ENCODE measurements around the gene MSANTD1. TPM values are rescaled to one million over a fixed set of nuclear protein-coding genes. Genes with fewer than 3 reads are reported as not detected.

The MSANTD1 gene
- total RNA-seq, result 1 to 10 TPM in 1 of 4 donors, under 1 TPM in 2, not detected in 1; 0.68 to 1.3 (median 0.80) TPM

DNA sequence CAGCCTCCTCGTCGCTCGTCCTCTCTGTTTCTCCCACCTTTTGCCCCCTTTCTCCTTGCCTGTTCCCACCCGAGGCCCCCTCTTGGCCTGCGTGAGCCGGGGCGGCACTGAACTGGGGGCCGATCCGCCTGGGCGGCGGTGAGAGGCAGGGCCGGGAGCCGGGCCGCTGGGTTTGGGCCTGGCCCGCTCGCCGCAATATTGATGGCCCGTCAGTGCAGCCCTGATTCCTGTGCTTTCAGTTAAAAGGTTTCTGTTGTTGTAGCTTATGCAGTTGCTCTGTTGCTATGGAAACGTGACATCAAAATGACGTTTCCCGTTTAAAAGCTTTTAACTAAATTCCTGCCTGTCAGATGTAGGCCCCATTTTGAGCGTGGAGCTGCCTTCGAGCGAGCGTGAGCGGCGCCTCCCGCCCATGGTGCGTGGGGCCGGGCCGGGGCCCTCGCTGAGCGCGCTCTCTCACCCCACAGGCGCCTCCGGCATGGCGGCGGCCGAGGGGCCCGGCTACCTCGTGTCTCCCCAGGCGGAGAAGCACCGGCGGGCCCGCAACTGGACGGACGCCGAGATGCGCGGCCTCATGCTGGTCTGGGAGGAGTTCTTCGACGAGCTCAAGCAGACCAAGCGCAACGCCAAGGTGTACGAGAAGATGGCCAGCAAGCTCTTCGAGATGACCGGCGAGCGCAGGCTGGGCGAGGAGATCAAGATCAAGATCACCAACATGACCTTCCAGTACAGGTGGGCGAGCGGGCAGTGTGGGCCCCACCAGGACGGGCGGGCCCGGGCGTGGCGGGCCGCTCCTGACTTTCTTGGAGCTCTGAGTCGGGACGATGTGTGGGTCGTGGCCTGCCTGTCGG is at the start of gene MSANTD1:
Gene MSANTD1, plus strand, starts transcription at position 349 of the 851 bp plus-strand sequence. Its CDS starts 64 bp downstream, at position 413.
- Histone ChIP-seq H3K36me3 (no peaks in the 10 kb centered on the region), H3K27ac (no peak within 1 kb of the TSS), H3K27me3 (no peaks in the 10 kb centered on the region), H3K4me3 (no peak within 1 kb of the TSS), H3K9me3 (no peaks in the 10 kb centered on the region), H3K4me1 (no peaks in the 10 kb centered on the region)
- no peak for DNase-seq
- 90 to 93% methylated on average over 9 to 72 of the region's 72 CpGs for WGBS, 2 donors (ENCODE audit: low coverage in 1 of 2)
- intact Hi-C loops (cut with DNase I; ENCODE audit: low total_unique reads) (no loop called here), in situ Hi-C loops (cut with MboI; ENCODE audit: low pct_ligation_motif_present in 1 of 4, low pct_unique_long_range_greater_than_20kb in 1 of 4, low sequenced_read_pairs in 3 of 4) (no loop called here)
- TF ChIP-seq POLR2AphosphoS5 (IDR thresholded peaks at IDR 0.05) (no peak), POLR2A (IDR thresholded peaks at IDR 0.05) (no peak), EP300 (IDR thresholded peaks at IDR 0.05; ENCODE audit: low read depth) (no peak)
- TF ChIP-seq, protein P1, sequence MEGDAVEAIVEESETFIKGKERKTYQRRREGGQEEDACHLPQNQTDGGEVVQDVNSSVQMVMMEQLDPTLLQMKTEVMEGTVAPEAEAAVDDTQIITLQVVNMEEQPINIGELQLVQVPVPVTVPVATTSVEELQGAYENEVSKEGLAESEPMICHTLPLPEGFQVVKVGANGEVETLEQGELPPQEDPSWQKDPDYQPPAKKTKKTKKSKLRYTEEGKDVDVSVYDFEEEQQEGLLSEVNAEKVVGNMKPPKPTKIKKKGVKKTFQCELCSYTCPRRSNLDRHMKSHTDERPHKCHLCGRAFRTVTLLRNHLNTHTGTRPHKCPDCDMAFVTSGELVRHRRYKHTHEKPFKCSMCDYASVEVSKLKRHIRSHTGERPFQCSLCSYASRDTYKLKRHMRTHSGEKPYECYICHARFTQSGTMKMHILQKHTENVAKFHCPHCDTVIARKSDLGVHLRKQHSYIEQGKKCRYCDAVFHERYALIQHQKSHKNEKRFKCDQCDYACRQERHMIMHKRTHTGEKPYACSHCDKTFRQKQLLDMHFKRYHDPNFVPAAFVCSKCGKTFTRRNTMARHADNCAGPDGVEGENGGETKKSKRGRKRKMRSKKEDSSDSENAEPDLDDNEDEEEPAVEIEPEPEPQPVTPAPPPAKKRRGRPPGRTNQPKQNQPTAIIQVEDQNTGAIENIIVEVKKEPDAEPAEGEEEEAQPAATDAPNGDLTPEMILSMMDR (IDR thresholded peaks at IDR 0.05), result no peak

DNA sequence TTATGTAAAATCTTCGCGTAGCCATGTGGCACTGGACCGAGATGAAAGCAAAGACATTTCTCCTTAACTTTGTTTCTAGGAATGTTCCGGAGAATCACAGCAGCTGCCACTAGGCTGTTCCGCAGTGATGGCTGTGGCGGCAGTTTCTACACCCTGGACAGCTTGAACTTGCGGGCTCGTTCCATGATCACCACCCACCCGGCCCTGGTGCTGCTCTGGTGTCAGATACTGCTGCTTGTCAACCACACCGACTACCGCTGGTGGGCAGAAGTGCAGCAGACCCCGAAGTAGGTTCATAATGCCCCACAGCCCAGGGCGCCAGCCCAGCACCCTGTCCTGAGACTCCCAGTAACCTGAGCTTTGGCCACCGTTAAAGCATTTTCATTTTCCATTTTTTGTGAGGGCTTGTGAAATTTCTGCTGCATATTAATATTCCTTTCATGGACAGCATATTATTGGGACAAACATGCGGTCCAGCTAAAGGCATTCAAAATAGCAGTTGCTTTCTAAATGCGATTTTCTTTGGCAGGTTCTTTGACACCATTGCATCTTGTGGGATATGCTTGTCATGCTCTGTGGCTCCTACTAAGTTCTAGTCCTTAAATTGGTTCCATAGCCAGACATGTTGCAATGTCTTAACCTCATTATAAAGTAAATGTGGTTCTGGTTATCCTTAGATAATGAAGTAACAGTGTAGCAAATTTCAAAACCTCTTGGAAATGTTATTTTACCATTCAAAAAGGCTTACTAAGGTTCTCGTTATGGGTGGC is 49.1 kb upstream of the MSANTD1 start:
- Histone ChIP-seq H3K36me3 (peaks cover 0 to 24% (median 8%) of the 10 kb centered on the region in 4 donors), H3K27me3 (no peaks in the 10 kb centered on the region), H3K4me1 (peaks cover 6 to 24% (median 11%) of the 10 kb centered on the region in 4 donors), H3K9me3 (no peaks in the 10 kb centered on the region), H3K4me3 (no peak overlapping the region), H3K27ac (no peak overlapping the region)
- 94 to 97% methylated on average over 7 to 17 of the region's 17 CpGs for WGBS, 2 donors (ENCODE audit: low coverage in 1 of 2)
- in situ Hi-C loops (cut with MboI; ENCODE audit: low pct_ligation_motif_present in 1 of 4, low pct_unique_long_range_greater_than_20kb in 1 of 4, low sequenced_read_pairs in 3 of 4), result loop anchor here in 1 of 4 donors (25.0 kb wide), 1 partner anchor 237 kb away; the partner anchor contains the start of gene HGFAC
- intact Hi-C loops (cut with DNase I; ENCODE audit: low total_unique reads), result no loop called here
- no peak for TF ChIP-seq POLR2A (IDR thresholded peaks at IDR 0.05)
- no peak for TF ChIP-seq EP300 (IDR thresholded peaks at IDR 0.05; ENCODE audit: low read depth)
- TF ChIP-seq, protein P1 (IDR thresholded peaks at IDR 0.05), result no peak
- TF ChIP-seq POLR2AphosphoS5 (IDR thresholded peaks at IDR 0.05), result no peak
- no peak for DNase-seq

DNA sequence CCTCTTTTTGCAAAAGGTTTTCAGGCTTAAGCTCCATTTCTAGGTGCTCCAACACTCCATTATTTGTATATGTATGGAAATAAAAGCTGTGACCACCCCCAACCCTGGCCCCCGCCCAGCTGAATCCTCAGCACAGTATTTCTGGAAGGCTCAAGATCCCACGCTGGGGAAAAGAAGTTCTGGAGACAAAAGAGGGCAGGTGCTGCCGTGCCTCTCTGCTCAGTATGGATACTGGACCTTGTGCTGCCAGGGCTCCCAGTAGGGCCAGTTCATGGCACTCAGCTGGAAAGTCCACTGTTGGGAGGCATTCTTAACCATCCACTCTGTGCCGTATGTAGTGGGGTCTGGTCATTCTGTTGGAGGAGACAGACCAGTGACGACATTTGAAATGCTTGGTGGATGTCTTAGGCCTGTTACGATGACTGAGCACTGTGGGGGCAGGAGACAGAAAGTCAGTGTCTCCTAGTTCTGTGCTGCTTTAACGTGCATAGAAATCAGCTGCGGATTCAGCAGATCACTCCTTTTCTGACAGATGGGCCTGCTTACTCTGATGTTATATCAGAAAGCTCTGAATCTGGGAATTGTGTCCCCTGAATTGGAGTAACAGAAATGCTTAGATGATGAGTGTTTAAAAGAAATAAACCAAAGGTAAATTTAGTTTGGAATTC is 48.4 kb upstream of the MSANTD1 start:
- no peak for TF ChIP-seq POLR2A (IDR thresholded peaks at IDR 0.05)
- TF ChIP-seq, protein P1 (IDR thresholded peaks at IDR 0.05), result no peak
- DNase-seq, result no peak
- intact Hi-C loops (cut with DNase I; ENCODE audit: low total_unique reads) (no loop called here), in situ Hi-C loops (cut with MboI; ENCODE audit: low pct_ligation_motif_present in 1 of 4, low pct_unique_long_range_greater_than_20kb in 1 of 4, low sequenced_read_pairs in 3 of 4) (loop anchor here in 1 of 4 donors (25.0 kb wide), 1 partner anchor 237 kb away; the partner anchor contains the start of gene HGFAC)
- Histone ChIP-seq H3K9me3 (no peaks in the 10 kb centered on the region), H3K4me1 (peaks cover 6 to 26% (median 11%) of the 10 kb centered on the region in 4 donors), H3K27ac (no peak overlapping the region), H3K4me3 (no peak overlapping the region), H3K36me3 (peaks cover 0 to 21% (median 6%) of the 10 kb centered on the region in 4 donors), H3K27me3 (no peaks in the 10 kb centered on the region)
- WGBS, 2 donors (ENCODE audit: low coverage in 1 of 2), result 94 to 100% methylated on average over 1 to 8 of the region's 8 CpGs
